Thyroid gland (tissue), 4 donors: ENCODE measurements around the gene NKTR.
A peak's percentile ranks its signal among the peaks of the same experiment; 100 is the strongest.

Experiments used
- POLR2A ChIP-seq, 2 donors: fragments of 450-650 bp; IDR thresholded peaks; one replicate each; pipeline ENCODE4 v1.6.1; 2017; ENCODE audit warnings: antibody characterized with exemption in 2 of 2, mild to moderate bottlenecking in 2 of 2, moderate library complexity in 1 of 2
- TF ChIP-seq, protein P1 (sequence below), 6 experiments: fragments of 200-600 bp in 3 of 6; fragments of 450-650 bp in 3 of 6; sonication (generic) in 3 of 6; IDR thresholded peaks; one replicate each; pipeline ENCODE4 v1.5.1; 2016 to 2019; ENCODE audit warnings: antibody characterized with exemption in 6 of 6, mild to moderate bottlenecking in 2 of 6, inconsistent platforms in 1 of 6, moderate library complexity in 1 of 6

DNA sequence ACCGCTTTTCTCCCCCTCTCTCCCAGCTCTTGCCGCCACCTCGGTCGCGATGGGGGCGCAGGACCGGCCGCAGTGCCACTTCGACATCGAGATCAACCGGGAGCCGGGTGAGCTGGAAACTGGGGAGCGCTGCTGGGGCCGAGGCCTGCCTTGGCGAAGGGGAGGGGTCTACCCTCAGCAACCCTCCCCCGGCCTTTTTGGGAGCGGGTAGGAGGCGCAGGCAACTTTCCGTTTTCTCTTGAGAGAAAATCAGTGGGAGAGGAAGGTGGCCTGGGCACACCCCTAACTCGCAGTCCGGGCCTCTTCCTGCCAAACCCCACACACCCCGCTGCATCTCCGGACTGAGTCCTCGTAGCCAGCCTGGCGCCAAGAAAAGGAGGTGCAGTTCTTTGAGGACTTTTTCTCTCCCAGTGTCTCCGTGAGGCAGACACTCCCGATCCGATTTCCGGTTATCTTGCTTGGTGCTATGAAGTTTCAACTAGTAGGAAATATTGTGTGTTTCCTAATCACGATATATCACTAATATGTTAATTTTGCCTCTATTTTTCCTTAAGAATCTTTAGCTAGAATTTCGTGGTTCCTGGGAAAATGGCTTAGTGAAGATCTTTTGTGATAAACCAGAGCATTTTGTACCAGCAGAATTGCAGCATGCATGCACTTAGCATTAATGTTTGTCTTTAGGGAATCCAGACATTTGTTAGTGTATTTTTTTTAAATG, 631 bp downstream of the NKTR start:
- TF ChIP-seq, protein P1, sequence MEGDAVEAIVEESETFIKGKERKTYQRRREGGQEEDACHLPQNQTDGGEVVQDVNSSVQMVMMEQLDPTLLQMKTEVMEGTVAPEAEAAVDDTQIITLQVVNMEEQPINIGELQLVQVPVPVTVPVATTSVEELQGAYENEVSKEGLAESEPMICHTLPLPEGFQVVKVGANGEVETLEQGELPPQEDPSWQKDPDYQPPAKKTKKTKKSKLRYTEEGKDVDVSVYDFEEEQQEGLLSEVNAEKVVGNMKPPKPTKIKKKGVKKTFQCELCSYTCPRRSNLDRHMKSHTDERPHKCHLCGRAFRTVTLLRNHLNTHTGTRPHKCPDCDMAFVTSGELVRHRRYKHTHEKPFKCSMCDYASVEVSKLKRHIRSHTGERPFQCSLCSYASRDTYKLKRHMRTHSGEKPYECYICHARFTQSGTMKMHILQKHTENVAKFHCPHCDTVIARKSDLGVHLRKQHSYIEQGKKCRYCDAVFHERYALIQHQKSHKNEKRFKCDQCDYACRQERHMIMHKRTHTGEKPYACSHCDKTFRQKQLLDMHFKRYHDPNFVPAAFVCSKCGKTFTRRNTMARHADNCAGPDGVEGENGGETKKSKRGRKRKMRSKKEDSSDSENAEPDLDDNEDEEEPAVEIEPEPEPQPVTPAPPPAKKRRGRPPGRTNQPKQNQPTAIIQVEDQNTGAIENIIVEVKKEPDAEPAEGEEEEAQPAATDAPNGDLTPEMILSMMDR (IDR thresholded peaks at IDR 0.05), result peak in 4 of 6 experiments; percentile 3 to 35 (median 24)
- no peak for TF ChIP-seq POLR2A (IDR thresholded peaks at IDR 0.05)
